Endothelial cell of umbilical vein (primary cell): ENCODE measurements around the gene ARPC5L.

Experiments
- EZH2 ChIP-seq: IDR thresholded peaks from 2 replicates; pipeline ENCODE4 v1.6.1; 2012; ENCODE audit warnings: borderline replicate concordance, low read depth, mild to moderate bottlenecking, moderate library complexity, low read length, inconsistent platforms; ENCODE audit not compliant: severe bottlenecking
- MYC ChIP-seq: IDR thresholded peaks from one replicate; pipeline ENCODE4 v1.6.1; 2011; ENCODE audit warnings: mild to moderate bottlenecking, low read depth, low read length
- POLR2AphosphoS5 ChIP-seq: IDR thresholded peaks from 2 replicates; pipeline ENCODE4 v1.6.1; 2012; ENCODE audit warnings: low read depth, mild to moderate bottlenecking, control low read depth, low read length, moderate library complexity; ENCODE audit not compliant: insufficient read depth
- TF ChIP-seq, protein P1 (sequence below), 2 donors: IDR thresholded peaks; 1 replicate in 1 of 2; 2 replicates in 1 of 2; pipeline ENCODE4 v1.5.1; 2011; ENCODE audit warnings: low read length in 2 of 2, mild to moderate bottlenecking in 2 of 2, moderate library complexity in 2 of 2, control low read depth in 1 of 2, inconsistent platforms in 1 of 2, low read depth in 1 of 2; ENCODE audit not compliant: insufficient read depth in 1 of 2; ENCODE audit errors: extremely low read depth in 1 of 2

GRCh38 chr9:124813501-124814163, 48.3 kb upstream of the ARPC5L start:
- TF ChIP-seq, protein P1, sequence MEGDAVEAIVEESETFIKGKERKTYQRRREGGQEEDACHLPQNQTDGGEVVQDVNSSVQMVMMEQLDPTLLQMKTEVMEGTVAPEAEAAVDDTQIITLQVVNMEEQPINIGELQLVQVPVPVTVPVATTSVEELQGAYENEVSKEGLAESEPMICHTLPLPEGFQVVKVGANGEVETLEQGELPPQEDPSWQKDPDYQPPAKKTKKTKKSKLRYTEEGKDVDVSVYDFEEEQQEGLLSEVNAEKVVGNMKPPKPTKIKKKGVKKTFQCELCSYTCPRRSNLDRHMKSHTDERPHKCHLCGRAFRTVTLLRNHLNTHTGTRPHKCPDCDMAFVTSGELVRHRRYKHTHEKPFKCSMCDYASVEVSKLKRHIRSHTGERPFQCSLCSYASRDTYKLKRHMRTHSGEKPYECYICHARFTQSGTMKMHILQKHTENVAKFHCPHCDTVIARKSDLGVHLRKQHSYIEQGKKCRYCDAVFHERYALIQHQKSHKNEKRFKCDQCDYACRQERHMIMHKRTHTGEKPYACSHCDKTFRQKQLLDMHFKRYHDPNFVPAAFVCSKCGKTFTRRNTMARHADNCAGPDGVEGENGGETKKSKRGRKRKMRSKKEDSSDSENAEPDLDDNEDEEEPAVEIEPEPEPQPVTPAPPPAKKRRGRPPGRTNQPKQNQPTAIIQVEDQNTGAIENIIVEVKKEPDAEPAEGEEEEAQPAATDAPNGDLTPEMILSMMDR (IDR thresholded peaks at IDR 0.05; ENCODE audit: extremely low read depth in 1 of 2, insufficient read depth in 1 of 2, low read depth in 1 of 2, low read length in 2 of 2) = no peak
- TF ChIP-seq POLR2AphosphoS5 (no peak), EZH2 (no peak), MYC (no peak)
